WTC11 (cell line): ENCODE measurements around the gene BBS5. TPM values are rescaled to one million over a fixed set of nuclear protein-coding genes. Genes with fewer than 3 reads are reported as not detected.
A peak's percentile ranks its signal among the peaks of the same experiment; 100 is the strongest.
"Not testable (repeated sequence)": the region's sequence is repeated elsewhere in the genome, so short reads cannot be mapped to it uniquely, and the experiment has no call there.

Source experiments
- ATAC-seq: fragments of 200-7000 bp; cut with Tn5 transposase; 2 replicates; pipeline ENCODE4 v1.10.0; 2021; ENCODE audit warnings: mild to moderate bottlenecking, moderate library complexity
- CTCF ChIA-PET: fragments of 300-600 bp; sonication (Branson Sonifier 250); formaldehyde crosslinking; loops from one replicate; lab custom pipeline; 2021; ENCODE audit warnings: antibody characterized with exemption; lab: Charles Lee
- POLR2A ChIA-PET: fragments of 350-600 bp; sonication (Branson Sonifier 250); formaldehyde crosslinking; loops from one replicate; lab custom pipeline; 2021; ENCODE audit warnings: antibody characterized with exemption; lab: Charles Lee
- DNase-seq: peaks from one replicate; pipeline ENCODE4 v3.0.0; 2021; ENCODE audit warnings: low spot score
- H3K27ac Mint-ChIP-seq: 2 replicates; pipeline ENCODE4 v1.8.0; 2021; ENCODE audit warnings: mixed read lengths
- H3K27me3 Mint-ChIP-seq: 2 replicates; pipeline ENCODE4 v1.8.0; 2021; ENCODE audit warnings: low read depth, mild to moderate bottlenecking, moderate library complexity, mixed read lengths
- H3K36me3 Mint-ChIP-seq: 2 replicates; pipeline ENCODE4 v1.8.0; 2021; ENCODE audit warnings: mixed read lengths
- H3K4me1 Mint-ChIP-seq: 2 replicates; pipeline ENCODE4 v1.8.0; 2022; ENCODE audit warnings: mixed read lengths
- H3K4me3 Mint-ChIP-seq: 2 replicates; pipeline ENCODE4 v1.8.0; 2021; ENCODE audit warnings: mild to moderate bottlenecking, moderate library complexity, mixed read lengths
- H3K9me3 Mint-ChIP-seq: 2 replicates; pipeline ENCODE4 v1.8.0; 2021; ENCODE audit warnings: mixed read lengths
- ATF2 ChIP-seq: sonication (generic); formaldehyde crosslinking; IDR thresholded peaks from 2 replicates; pipeline ENCODE4 v1.8.1; 2022; ENCODE audit warnings: low read depth, missing genetic modification reagents, borderline replicate concordance
- CTCF ChIP-seq: fragments of 200-600 bp; IDR thresholded peaks from 2 replicates; pipeline ENCODE4 v1.8.0; 2022; ENCODE audit warnings: antibody characterized with exemption
- E2F1 ChIP-seq: sonication (generic); formaldehyde crosslinking; IDR thresholded peaks from 2 replicates; pipeline ENCODE4 v1.8.0; 2022; ENCODE audit warnings: mild to moderate bottlenecking, missing genetic modification reagents
- FOXJ3 ChIP-seq: sonication (generic); formaldehyde crosslinking; IDR thresholded peaks from 2 replicates; pipeline ENCODE4 v1.9.0; 2021; ENCODE audit warnings: missing genetic modification reagents, mild to moderate bottlenecking, borderline replicate concordance
- FOXP1 ChIP-seq: sonication (generic); formaldehyde crosslinking; IDR thresholded peaks from 2 replicates; pipeline ENCODE4 v1.8.0; 2022; ENCODE audit warnings: missing genetic modification reagents, mild to moderate bottlenecking, moderate library complexity, borderline replicate concordance
- KAT7 ChIP-seq: sonication (generic); formaldehyde crosslinking; IDR thresholded peaks from 2 replicates; pipeline ENCODE4 v1.8.1; 2023; ENCODE audit warnings: missing genetic modification reagents, mild to moderate bottlenecking, borderline replicate concordance
- NR1H2 ChIP-seq: sonication (generic); formaldehyde crosslinking; IDR thresholded peaks from 2 replicates; pipeline ENCODE4 v1.9.0; 2021; ENCODE audit warnings: mild to moderate bottlenecking, moderate library complexity, missing genetic modification reagents
- OVOL2 ChIP-seq: fragments of 250-450 bp; sonication (Bioruptor Pico); IDR thresholded peaks from 2 replicates; pipeline ENCODE4 v1.9.0; 2021; ENCODE audit warnings: mild to moderate bottlenecking, borderline replicate concordance
- RELA ChIP-seq: sonication (generic); formaldehyde crosslinking; IDR thresholded peaks from 2 replicates; pipeline ENCODE4 v1.8.1; 2022; ENCODE audit warnings: missing genetic modification reagents, mild to moderate bottlenecking, borderline replicate concordance
- RORB ChIP-seq: fragments of 250-450 bp; sonication (Bioruptor Pico); IDR thresholded peaks from 2 replicates; pipeline ENCODE4 v1.9.0; 2021; ENCODE audit warnings: mild to moderate bottlenecking
- SMAD4 ChIP-seq: sonication (generic); formaldehyde crosslinking; IDR thresholded peaks from 2 replicates; pipeline ENCODE4 v1.8.0; 2022; ENCODE audit warnings: mild to moderate bottlenecking, missing genetic modification reagents
- ZMAT4 ChIP-seq: fragments of 250-450 bp; sonication (Bioruptor Pico); IDR thresholded peaks from 2 replicates; pipeline ENCODE4 v1.9.0; 2021; ENCODE audit warnings: mild to moderate bottlenecking
- ZNF232 ChIP-seq: sonication (generic); formaldehyde crosslinking; IDR thresholded peaks from 2 replicates; pipeline ENCODE4 v1.8.0; 2022; ENCODE audit warnings: mild to moderate bottlenecking, missing genetic modification reagents
- ZNF317 ChIP-seq: sonication (generic); formaldehyde crosslinking; IDR thresholded peaks from 2 replicates; pipeline ENCODE4 v1.8.1; 2023; ENCODE audit warnings: low read depth, mild to moderate bottlenecking, moderate library complexity, missing genetic modification reagents, borderline replicate concordance
- ZNF416 ChIP-seq: fragments of 250-450 bp; sonication (Bioruptor Pico); IDR thresholded peaks from 2 replicates; pipeline ENCODE4 v1.9.0; 2021; ENCODE audit warnings: mild to moderate bottlenecking, inconsistent platforms
- ZNF671 ChIP-seq: fragments of 250-450 bp; sonication (Bioruptor Pico); IDR thresholded peaks from 2 replicates; pipeline ENCODE4 v1.8.0; 2021; ENCODE audit warnings: mild to moderate bottlenecking
- total RNA-seq: library from RNA; stranded (reverse); gene quantifications from 3 replicates; pipeline ENCODE4 v1.2.3, GENCODE V29; 2021
- TF ChIP-seq, protein P1 (sequence below): sonication (generic); formaldehyde crosslinking; IDR thresholded peaks from 2 replicates; pipeline ENCODE4 v1.8.0; 2023; ENCODE audit warnings: mild to moderate bottlenecking, missing genetic modification reagents
- TF ChIP-seq, protein P2 (sequence below): sonication (generic); formaldehyde crosslinking; IDR thresholded peaks from 2 replicates; pipeline ENCODE4 v1.8.1; 2022; ENCODE audit warnings: mild to moderate bottlenecking, missing genetic modification reagents, moderate library complexity, borderline replicate concordance

BBS5 gene
- total RNA-seq, 1 experiment from 2014 or later = 0.90 TPM

DNA sequence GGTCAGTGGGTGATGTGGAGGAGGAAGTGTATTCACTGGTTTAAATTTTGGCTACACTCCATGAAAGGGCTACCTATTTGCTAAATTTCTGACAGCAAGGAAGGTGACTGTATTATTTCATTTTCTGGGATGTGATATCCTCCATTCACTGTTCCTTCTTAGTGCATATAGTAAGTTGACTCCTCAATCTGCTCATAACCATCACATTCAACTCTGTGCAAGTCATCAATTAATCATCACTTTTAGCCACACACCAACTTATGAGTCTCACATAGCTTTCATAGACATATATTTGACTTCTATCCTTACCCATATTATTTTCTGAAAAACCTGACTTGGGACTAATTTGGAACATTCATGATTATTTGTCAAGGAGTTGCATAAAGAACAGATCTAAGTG, 47.2 kb downstream of the BBS5 start (continued):
- no peak for TF ChIP-seq ATF2 (CRISPR knock-in tag)
- no peak for TF ChIP-seq SMAD4 (CRISPR knock-in tag)
- TF ChIP-seq ZNF416 (CRISPR knock-in tag) = no peak

- DNase-seq = peak; percentile 80
- peak; percentile 96 for ATAC-seq
- Mint-ChIP-seq H3K36me3 (peaks cover 12% of the 10 kb centered on the region), H3K4me3 (no peak overlapping the region), H3K4me1 (no peaks in the 10 kb centered on the region), H3K27me3 (no peaks in the 10 kb centered on the region), H3K9me3 (no peaks in the 10 kb centered on the region), H3K27ac (no peak overlapping the region)
- TF ChIP-seq CTCF (peak; percentile 73), NR1H2 (CRISPR knock-in tag) (no peak)
- ChIA-PET POLR2A (no interaction called here), CTCF (interaction anchor here (0.5 to 1.3 kb wide), 7 partner anchors 9 to 505 kb away, joined by 3 to 5 read pairs (median 4); partner anchors contain the start of gene BBS5)
These were observed 49.0 kb downstream of the BBS5 start for GRCh38 chr2:169528271-169528701.

DNA sequence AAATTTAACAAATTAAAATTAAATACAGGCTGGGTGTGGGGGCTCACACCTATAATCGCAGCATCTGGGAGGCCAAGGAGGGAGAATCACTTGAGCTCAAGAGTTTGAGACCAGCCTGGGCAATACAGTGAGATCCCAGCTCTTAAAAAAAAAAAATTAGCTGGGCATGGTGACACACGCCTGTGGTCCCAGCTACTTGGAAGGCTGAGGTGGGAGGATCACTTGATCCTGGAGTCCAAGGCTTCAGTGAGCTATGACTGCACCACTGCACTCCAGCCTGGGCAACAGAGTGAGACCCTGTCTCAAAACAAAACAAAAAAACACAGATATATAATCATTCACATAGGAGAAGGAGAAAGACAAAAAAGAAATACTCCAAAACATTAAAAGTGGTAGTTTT, 60.2 kb downstream of the BBS5 start:
- DNase-seq, H3K4me3 Mint-ChIP-seq, H3K4me1 Mint-ChIP-seq, H3K9me3 Mint-ChIP-seq, POLR2A ChIA-PET, H3K27ac Mint-ChIP-seq, H3K27me3 Mint-ChIP-seq, CTCF ChIA-PET, ATAC-seq: not testable (repeated sequence)
- H3K36me3 Mint-ChIP-seq = peaks cover 41% of the 10 kb centered on the region

DNA sequence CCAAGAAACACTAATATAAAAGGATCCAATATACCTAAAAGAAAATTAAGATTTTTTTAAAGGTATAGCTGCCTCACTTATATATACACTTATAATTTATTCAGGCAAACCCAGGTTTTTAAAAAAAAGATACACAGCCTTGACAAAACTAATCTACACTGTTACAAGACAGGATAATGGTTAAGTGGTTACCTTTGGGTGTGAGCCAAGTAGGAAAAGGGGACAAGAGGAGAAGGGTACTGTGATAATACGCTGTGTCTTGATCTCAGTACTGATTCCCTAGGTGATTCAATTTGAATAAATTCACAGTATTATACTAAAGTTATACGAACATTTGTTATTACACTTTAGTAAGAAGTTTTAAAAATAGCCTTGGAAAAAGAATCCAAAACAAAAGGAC, 60.9 kb downstream of the BBS5 start:
- Mint-ChIP-seq H3K36me3 (peaks cover 42% of the 10 kb centered on the region), H3K27ac (no peak overlapping the region), H3K4me1 (no peaks in the 10 kb centered on the region), H3K4me3 (no peak overlapping the region), H3K27me3 (no peaks in the 10 kb centered on the region), H3K9me3 (no peaks in the 10 kb centered on the region)
- ChIA-PET POLR2A (no interaction called here), CTCF (no interaction called here)
- ATAC-seq = no peak
- DNase-seq = no peak
- TF ChIP-seq E2F1 (no peak), RELA (CRISPR knock-in tag) (no peak), NR1H2 (CRISPR knock-in tag) (no peak), FOXP1 (CRISPR knock-in tag) (no peak), ZMAT4 (CRISPR knock-in tag) (no peak), ZNF317 (no peak), RORB (CRISPR knock-in tag) (no peak), FOXJ3 (CRISPR knock-in tag) (no peak), ATF2 (CRISPR knock-in tag) (no peak), ZNF232 (CRISPR knock-in tag) (no peak), KAT7 (CRISPR knock-in tag) (no peak), ZNF671 (CRISPR knock-in tag) (no peak), OVOL2 (CRISPR knock-in tag) (no peak)
- TF ChIP-seq, protein P1, sequence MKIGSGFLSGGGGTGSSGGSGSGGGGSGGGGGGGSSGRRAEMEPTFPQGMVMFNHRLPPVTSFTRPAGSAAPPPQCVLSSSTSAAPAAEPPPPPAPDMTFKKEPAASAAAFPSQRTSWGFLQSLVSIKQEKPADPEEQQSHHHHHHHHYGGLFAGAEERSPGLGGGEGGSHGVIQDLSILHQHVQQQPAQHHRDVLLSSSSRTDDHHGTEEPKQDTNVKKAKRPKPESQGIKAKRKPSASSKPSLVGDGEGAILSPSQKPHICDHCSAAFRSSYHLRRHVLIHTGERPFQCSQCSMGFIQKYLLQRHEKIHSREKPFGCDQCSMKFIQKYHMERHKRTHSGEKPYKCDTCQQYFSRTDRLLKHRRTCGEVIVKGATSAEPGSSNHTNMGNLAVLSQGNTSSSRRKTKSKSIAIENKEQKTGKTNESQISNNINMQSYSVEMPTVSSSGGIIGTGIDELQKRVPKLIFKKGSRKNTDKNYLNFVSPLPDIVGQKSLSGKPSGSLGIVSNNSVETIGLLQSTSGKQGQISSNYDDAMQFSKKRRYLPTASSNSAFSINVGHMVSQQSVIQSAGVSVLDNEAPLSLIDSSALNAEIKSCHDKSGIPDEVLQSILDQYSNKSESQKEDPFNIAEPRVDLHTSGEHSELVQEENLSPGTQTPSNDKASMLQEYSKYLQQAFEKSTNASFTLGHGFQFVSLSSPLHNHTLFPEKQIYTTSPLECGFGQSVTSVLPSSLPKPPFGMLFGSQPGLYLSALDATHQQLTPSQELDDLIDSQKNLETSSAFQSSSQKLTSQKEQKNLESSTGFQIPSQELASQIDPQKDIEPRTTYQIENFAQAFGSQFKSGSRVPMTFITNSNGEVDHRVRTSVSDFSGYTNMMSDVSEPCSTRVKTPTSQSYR = no peak
- TF ChIP-seq, protein P2, sequence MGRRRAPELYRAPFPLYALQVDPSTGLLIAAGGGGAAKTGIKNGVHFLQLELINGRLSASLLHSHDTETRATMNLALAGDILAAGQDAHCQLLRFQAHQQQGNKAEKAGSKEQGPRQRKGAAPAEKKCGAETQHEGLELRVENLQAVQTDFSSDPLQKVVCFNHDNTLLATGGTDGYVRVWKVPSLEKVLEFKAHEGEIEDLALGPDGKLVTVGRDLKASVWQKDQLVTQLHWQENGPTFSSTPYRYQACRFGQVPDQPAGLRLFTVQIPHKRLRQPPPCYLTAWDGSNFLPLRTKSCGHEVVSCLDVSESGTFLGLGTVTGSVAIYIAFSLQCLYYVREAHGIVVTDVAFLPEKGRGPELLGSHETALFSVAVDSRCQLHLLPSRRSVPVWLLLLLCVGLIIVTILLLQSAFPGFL (CRISPR knock-in tag) = no peak
